SU-DHL-6 (cell line): ENCODE results near the gene ZNF117.
"Not testable (repeated sequence)": the region's sequence is repeated elsewhere in the genome, so short reads cannot be mapped to it uniquely, and the experiment has no call there.

Experiments
- H2AFZ ChIP-seq: fragments of 200-600 bp; sonication (generic); 2 replicates; pipeline ENCODE4 v1.6.1; 2014; ENCODE audit warnings: low read depth, mild to moderate bottlenecking, moderate library complexity, mixed read lengths, antibody characterized with exemption, low read length; ENCODE audit not compliant: severe bottlenecking
- H3F3A ChIP-seq: fragments of 200-600 bp; shearing (Covaris generic); 2 replicates; pipeline ENCODE4 v1.6.0; 2016; ENCODE audit warnings: antibody characterized with exemption, mild to moderate bottlenecking; ENCODE audit not compliant: insufficient read depth
- H3K27ac ChIP-seq: fragments of 200-600 bp; sonication (generic); 2 replicates; pipeline ENCODE4 v1.5.1; 2016; ENCODE audit warnings: low read depth, mild to moderate bottlenecking, low read length, moderate library complexity, mixed read lengths
- H3K27me3 ChIP-seq: fragments of 200-600 bp; sonication (generic), shearing (Covaris generic); 2 replicates; pipeline ENCODE4 v1.6.0; 2014; ENCODE audit warnings: mild to moderate bottlenecking, low read length
- H3K36me3 ChIP-seq: fragments of 200-600 bp; sonication (generic); 2 replicates; pipeline ENCODE4 v1.6.1; 2014; ENCODE audit warnings: mild to moderate bottlenecking, low read length, mixed read lengths
- H3K4me2 ChIP-seq: fragments of 300-600, 200-600 bp; shearing (Covaris generic), sonication (generic); 2 replicates; pipeline ENCODE4 v1.6.0; 2014; ENCODE audit warnings: low read length, low read depth, mild to moderate bottlenecking; ENCODE audit not compliant: poor library complexity, severe bottlenecking
- H3K4me3 ChIP-seq: fragments of 200-600 bp; sonication (generic); 2 replicates; pipeline ENCODE4 v1.5.1; 2014; ENCODE audit warnings: antibody characterized with exemption, low read length, mild to moderate bottlenecking, mixed read lengths; ENCODE audit not compliant: insufficient read depth, poor library complexity, severe bottlenecking
- H3K79me2 ChIP-seq: fragments of 200-600 bp; sonication (generic); 2 replicates; pipeline ENCODE4 v1.6.1; 2014; ENCODE audit warnings: mild to moderate bottlenecking, low read length, moderate library complexity; ENCODE audit not compliant: insufficient read depth
- H3K9ac ChIP-seq: fragments of 200-600 bp; sonication (generic); 2 replicates; pipeline ENCODE4 v1.7.0; 2014; ENCODE audit warnings: mild to moderate bottlenecking, low read length
- H3K9me2 ChIP-seq: fragments of 200-600 bp; sonication (generic); replicated peaks from 2 replicates; pipeline ENCODE4 v1.6.1; 2014; ENCODE audit warnings: low read length; ENCODE audit not compliant: insufficient read depth
- H3K9me3 ChIP-seq: fragments of 200-600 bp; sonication (generic); 2 replicates; pipeline ENCODE4 v1.6.1; 2014; ENCODE audit warnings: low read length, mixed read lengths; ENCODE audit not compliant: insufficient read depth
- H4K20me1 ChIP-seq: fragments of 200-600 bp; sonication (generic); 2 replicates; pipeline ENCODE4 v1.6.1; 2014; ENCODE audit warnings: low read depth, mild to moderate bottlenecking, antibody characterized with exemption, low read length, moderate library complexity, mixed read lengths
- EZH2phosphoT487 ChIP-seq: fragments of 200-600 bp; sonication (generic), shearing (Covaris generic); conservative IDR thresholded peaks from 2 replicates; pipeline ENCODE4 v1.6.1; 2018; ENCODE audit warnings: mild to moderate bottlenecking, antibody characterized with exemption, low read length, moderate library complexity, mixed read lengths
- TF ChIP-seq, protein P1 (sequence below): fragments of 200-600 bp; sonication (generic); IDR thresholded peaks from one replicate; pipeline ENCODE4 v1.5.1; 2017; ENCODE audit warnings: antibody characterized with exemption, mild to moderate bottlenecking, low read length, moderate library complexity; ENCODE audit not compliant: insufficient read depth, poor library complexity, severe bottlenecking

Gene ZNF117

DNA sequence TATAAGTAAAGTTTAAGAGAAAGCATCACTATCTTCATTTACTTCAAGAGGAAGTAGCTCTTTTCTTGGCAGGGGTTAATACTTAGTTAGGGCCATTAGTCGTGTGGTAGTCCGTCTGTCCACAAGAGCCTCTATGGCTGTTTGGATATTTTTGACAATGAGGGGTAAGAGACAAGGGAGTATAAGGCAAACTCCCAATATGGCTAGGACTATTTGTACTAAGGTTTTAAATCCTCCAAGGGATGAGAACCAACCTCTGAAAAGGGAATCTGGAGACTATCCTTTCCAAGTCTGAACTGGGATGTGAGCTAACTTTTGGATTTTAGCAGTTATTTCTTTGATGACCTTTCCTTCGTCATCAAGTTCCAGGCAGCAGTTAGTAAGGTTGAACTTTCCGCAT is at the start of gene ZNF117:
Gene ZNF117 (minus strand): TSS at position 101 of the 400 bp plus-strand sequence.
- TF ChIP-seq EZH2phosphoT487 = no peak
- TF ChIP-seq, protein P1, sequence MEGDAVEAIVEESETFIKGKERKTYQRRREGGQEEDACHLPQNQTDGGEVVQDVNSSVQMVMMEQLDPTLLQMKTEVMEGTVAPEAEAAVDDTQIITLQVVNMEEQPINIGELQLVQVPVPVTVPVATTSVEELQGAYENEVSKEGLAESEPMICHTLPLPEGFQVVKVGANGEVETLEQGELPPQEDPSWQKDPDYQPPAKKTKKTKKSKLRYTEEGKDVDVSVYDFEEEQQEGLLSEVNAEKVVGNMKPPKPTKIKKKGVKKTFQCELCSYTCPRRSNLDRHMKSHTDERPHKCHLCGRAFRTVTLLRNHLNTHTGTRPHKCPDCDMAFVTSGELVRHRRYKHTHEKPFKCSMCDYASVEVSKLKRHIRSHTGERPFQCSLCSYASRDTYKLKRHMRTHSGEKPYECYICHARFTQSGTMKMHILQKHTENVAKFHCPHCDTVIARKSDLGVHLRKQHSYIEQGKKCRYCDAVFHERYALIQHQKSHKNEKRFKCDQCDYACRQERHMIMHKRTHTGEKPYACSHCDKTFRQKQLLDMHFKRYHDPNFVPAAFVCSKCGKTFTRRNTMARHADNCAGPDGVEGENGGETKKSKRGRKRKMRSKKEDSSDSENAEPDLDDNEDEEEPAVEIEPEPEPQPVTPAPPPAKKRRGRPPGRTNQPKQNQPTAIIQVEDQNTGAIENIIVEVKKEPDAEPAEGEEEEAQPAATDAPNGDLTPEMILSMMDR = no peak
- peaks cover 32% of the 10 kb centered on the region; the same call in 1 of the 2 replicates for H3K9me3 ChIP-seq

DNA sequence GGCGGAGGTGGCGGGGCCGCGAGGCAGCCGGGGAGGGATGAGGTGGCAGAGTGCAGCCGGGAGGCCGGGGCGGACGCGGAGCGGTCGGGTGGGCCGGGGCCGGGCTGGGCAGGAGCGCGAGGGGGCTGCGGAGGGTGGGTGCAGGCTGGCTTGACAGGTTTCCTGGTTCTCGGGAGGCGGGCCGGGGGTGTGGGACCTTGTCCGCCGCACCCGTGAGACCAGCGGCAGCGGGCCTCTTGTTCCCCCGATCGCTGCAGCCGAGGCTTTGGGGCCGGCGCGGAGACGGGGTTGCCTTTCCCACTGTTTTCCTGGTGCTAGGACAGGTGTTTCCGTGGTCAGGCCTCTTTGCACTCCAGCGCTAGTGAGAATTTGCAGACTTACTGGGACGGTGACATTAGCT is 47.9 kb upstream of the ZNF117 start:
- Histone ChIP-seq H3K9ac (peak overlapping the region; percentile 60), H3K4me3 (peak overlapping the region; percentile 66), H3K4me2 (peak overlapping the region; percentile 81), H2AFZ (peak overlapping the region; percentile 46), H3K79me2 (peaks cover 16% of the 10 kb centered on the region; the same call in 1 of the 2 replicates)
- H3K9me3 ChIP-seq, H3K27me3 ChIP-seq, H3F3A ChIP-seq, H3K36me3 ChIP-seq, H4K20me1 ChIP-seq, H3K27ac ChIP-seq, H3K9me2 ChIP-seq: not testable (repeated sequence)

More for the DNA sequence above, at the start of gene ZNF117:
- Histone ChIP-seq H3K9me2 (no peaks in the 10 kb centered on the region), H3K4me3 (no peak within 1 kb of the TSS), H3F3A (no peaks in the 10 kb centered on the region), H2AFZ (no peak within 1 kb of the TSS), H3K79me2 (no peaks in the 10 kb centered on the region), H3K27ac (no peak within 1 kb of the TSS), H3K4me2 (no peak within 1 kb of the TSS), H3K36me3 (peaks cover 44% of the 10 kb centered on the region), H3K9ac (no peak within 1 kb of the TSS), H4K20me1 (no peaks in the 10 kb centered on the region), H3K27me3 (no peaks in the 10 kb centered on the region)

DNA sequence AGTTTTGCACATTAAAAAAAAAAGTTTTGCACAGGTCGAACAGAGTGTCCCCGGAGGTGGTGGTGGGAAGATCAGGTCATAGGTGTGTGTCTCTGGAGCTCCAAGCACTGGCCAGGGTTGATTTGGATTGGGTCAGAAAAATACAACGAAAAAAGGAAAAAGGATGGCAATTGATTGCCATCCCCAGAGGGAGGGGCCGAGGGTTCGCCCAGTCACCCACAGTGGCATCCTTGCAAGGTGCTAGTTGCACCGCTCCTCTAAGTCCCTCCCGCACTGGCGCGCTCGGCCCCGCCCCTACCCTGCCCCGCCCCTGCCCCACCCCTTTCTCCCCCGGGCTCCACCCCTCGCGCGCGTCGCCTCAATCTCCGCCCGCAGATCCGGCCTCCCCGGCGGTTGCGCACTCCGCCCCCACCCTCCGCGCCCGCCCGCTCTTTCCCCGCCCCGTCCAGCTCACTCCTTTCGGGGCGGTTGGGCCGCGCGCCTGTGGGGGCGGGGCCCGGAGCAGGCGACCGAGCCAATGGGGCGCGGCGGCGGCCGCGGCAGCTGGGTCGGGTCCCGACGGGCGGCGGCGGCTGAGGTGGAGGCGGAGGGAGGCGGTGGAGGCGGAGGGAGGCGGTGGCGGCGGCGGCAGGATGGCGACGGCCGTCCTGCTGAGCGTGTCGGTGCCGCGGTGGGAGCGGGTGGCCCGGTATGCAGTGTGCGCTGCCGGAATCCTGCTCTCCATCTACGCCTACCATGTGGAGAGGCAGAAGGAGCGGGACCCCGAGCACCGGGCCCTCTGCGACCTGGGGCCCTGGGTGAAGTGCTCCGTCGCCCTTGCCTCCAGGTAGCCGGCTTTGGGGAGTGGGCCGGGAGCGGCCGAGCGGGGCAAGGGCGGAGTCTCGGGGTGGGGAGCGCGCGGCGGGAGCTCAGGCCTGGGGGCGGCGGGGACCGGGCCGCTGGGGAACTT is 47.2 kb upstream of the ZNF117 start:
- Histone ChIP-seq H3F3A (no peaks in the 10 kb centered on the region), H3K9me3 (no peaks in the 10 kb centered on the region), H3K79me2 (peaks cover 16% of the 10 kb centered on the region; the same call in 1 of the 2 replicates), H3K36me3 (no peaks in the 10 kb centered on the region), H3K9me2 (no peaks in the 10 kb centered on the region), H3K9ac (peak overlapping the region; percentile 60), H2AFZ (peak overlapping the region; percentile 98), H3K27me3 (no peaks in the 10 kb centered on the region), H3K4me3 (peak overlapping the region; percentile 66), H3K27ac (peak overlapping the region; percentile 58), H4K20me1 (peaks cover 5% of the 10 kb centered on the region; the same call in 1 of the 2 replicates), H3K4me2 (peak overlapping the region; percentile 81)
- no peak for TF ChIP-seq EZH2phosphoT487
- TF ChIP-seq, protein P1 = no peak

DNA sequence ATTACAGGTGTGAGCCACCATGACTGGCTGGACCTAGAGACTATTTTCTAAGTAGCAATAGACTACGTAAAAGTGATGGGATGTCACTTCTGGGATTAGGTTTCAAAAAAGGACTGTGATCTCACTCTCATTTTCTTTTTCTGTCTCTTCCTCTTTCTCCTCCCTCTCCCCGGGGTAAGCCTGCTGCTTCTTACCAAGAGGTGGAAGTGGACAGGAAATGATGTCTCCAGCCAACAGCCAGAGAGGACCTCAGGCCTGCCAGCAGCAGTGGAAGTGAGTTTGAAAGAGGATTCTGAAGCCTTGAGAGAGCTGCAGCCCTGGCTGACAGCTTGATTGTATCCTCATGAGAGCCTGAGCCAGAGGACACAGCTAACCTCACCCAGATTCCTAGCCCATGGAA is 45.7 kb upstream of the ZNF117 start:
- H3K4me2 ChIP-seq, H3K4me3 ChIP-seq, H3K9me3 ChIP-seq, H3K27me3 ChIP-seq, H3K27ac ChIP-seq, H4K20me1 ChIP-seq, H3K9me2 ChIP-seq, H3K9ac ChIP-seq, H3F3A ChIP-seq, H3K36me3 ChIP-seq: not testable (repeated sequence)
- Histone ChIP-seq H3K79me2 (peaks cover 10% of the 10 kb centered on the region; the same call in 1 of the 2 replicates), H2AFZ (peak overlapping the region; percentile 12)

DNA sequence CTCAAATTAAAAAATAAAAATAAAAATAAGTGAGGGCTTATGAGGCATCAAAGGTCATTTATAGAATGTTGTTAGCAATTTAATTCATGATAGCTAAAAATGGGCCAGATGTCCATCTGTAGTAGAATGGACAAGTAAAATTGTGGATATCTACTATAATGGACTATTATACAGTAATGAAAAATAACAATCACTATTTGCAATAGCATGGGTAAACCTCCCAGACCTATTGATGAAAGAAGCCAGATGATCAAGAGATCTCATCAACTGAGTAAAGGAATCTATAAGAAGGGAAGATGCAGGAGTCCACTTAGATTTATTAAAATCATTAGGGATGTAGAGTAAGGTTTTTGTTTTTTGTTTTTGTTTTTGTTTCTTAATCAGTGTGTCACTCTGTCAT is 44.6 kb upstream of the ZNF117 start:
- H3K4me3 ChIP-seq, H4K20me1 ChIP-seq, H3F3A ChIP-seq, H3K27ac ChIP-seq, H2AFZ ChIP-seq, H3K9ac ChIP-seq, H3K9me3 ChIP-seq, H3K4me2 ChIP-seq, H3K36me3 ChIP-seq, H3K27me3 ChIP-seq, H3K9me2 ChIP-seq: not testable (repeated sequence)
- H3K79me2 ChIP-seq = peaks cover 10% of the 10 kb centered on the region; the same call in 1 of the 2 replicates

DNA sequence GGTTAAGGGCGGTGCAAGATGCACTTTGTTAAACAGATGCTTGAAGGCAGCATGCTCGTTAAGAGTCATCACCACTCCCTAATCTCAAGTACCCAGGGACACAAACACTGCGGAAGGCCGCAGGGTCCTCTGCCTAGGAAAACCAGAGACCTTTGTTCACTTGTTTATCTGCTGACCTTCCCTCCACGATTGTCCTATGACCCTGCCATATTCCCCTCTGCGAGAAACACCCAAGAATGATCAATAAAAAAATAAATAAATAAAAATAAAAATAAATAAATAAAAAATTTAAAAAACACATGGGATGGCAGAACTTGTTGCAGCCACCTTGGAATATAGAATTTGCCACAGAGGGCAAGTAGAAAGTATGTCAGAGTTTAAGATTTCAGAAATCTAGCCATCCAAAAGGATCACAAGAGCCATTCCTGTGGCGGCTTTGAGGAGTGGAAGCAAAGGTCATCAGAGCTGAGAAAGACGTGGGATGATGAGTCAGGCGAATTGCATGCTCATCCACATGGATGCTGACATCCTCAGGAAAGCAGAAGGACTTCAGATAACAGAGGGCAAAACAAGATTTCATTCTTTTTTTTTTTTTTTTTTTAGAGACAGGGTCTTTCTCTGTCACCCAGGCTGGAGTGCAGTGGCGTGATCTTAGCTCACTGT is 43.4 kb upstream of the ZNF117 start:
- not testable (repeated sequence) for H3K27ac ChIP-seq, H2AFZ ChIP-seq, H3F3A ChIP-seq, H3K4me3 ChIP-seq, H3K36me3 ChIP-seq, H3K27me3 ChIP-seq, H3K9me2 ChIP-seq, H3K4me2 ChIP-seq, H4K20me1 ChIP-seq, H3K9me3 ChIP-seq, H3K79me2 ChIP-seq, H3K9ac ChIP-seq
